ENCODE data around the gene TMCC2.
"Not testable (repeated sequence)": the region's sequence is repeated elsewhere in the genome, so short reads cannot be mapped to it uniquely, and the experiment has no call there.

The TMCC2 gene

DNA sequence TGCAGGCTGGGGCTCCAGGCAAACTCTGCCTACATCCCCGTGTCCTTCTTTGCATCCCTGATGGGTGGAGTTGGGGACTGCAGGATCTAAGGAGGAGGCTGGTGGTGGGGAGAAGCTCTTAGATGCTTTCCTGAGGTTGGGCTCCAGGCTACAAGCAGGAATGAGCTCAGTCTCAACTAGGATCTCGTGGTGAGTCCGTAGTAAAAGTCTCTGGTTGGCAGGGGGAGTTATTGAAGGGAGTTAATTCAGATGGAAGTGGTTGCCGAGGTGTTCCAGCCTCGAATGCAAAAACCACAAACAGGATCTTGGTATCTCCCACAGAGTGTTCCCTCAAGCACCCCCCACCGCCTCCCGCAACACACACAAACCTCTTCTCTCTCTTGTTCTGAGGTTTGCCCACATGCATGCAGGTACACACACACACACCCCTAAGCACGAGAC is 35.0 kb downstream of the TMCC2 start:
- no peak for DNase-seq

DNA sequence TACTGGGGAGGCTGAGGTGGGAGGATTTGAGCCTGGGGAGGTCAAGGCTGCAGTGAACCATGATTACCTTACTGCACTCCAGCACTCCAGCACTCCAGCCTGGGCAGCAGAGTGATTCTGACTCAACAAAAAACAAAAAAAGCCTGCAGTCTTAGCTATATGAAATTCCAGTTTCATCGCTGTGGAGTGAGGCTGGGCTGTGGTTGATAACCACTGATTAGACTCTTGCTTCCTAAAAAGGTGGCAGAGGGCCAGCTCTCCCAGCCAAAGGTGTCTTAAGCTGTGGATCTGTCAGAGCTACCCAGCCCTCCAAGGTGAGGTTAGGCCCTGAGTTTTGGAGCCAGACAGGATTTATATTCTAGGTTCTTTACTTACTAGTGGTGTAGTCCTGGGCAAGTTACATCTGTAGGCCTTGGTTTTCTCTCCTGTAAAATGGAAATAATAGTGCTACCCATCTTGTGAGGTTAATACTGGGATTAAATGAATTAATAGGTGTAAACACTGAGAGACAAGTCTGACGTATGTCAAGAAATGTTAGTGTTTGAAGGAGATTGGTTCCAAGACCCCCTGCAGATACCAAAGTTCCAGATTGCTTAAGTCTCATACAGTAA is 35.9 kb downstream of the TMCC2 start:
- no peak for DNase-seq

- DNase-seq = no peak
These were observed 39.0 kb downstream of the TMCC2 start for GRCh38 chr1:205266611-205267305.

GRCh38 chr1:205267306-205267902 is 39.7 kb downstream of the TMCC2 start:
- DNase-seq = no peak

DNA sequence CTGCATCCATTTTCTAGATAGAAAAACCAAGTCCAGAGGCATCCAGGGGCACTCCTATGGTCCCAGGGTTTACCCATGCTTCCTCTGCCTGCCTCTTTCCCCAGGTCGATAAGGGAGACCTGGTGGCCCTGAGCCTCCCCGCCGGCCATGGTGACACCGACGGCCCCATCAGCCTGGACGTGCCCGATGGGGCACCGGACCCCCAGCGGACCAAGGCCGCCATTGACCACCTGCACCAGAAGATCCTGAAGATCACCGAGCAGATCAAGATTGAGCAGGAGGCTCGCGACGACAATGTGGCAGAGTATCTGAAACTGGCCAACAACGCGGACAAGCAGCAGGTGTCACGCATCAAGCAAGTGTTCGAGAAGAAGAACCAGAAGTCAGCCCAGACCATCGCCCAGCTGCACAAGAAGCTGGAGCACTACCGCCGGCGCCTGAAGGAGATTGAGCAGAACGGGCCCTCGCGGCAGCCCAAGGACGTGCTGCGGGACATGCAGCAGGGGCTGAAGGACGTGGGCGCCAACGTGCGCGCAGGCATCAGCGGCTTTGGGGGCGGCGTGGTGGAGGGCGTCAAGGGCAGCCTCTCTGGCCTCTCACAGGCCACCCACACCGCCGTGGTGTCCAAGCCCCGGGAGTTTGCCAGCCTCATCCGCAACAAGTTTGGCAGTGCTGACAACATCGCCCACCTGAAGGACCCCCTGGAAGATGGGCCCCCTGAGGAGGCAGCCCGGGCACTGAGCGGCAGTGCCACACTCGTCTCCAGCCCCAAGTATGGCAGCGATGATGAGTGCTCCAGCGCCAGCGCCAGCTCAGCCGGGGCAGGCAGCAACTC is 41.3 kb downstream of the TMCC2 start:
- no peak for DNase-seq

DNA sequence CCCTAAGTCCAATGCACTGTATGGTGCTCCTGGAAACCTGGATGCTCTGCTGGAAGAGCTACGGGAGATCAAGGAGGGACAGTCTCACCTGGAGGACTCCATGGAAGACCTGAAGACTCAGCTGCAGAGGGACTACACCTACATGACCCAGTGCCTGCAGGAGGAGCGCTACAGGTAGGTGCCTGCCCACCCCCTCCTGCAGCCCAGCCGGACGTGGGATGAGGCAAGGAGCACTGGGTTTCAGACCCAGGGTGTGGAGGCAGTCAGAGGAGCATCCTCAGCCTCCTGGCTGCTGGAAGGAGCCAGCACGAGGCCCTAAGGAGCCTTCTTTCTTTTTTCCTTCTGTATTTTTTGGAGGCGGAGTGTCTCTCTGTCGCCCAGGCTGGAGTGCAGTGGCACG is 42.0 kb downstream of the TMCC2 start:
- DNase-seq = no peak

- no peak for DNase-seq
These were observed 42.5 kb downstream of the TMCC2 start for GRCh38 chr1:205270271-205270670.

DNA sequence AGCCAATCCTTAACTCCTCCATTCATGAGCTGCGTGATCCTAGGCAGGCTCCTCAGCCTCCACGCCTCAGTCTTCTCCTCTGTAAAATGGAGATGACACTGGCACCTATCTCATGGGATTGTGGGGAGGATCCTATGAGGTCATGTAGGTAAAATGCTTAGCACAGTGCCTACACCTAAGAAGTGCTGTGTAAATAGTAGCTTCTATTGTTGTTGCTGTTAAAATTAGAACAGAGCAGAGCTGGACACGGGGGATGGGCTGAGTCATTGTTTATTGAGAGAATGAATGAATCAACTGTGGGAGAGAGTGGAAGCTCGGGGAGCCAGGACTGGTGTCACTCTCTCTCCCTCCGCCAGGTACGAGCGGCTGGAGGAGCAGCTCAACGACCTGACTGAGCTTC is 43.0 kb downstream of the TMCC2 start:
- DNase-seq = no peak

GRCh38 chr1:205271277-205271676 is 43.5 kb downstream of the TMCC2 start:
- DNase-seq = no peak

GRCh38 chr1:205271745-205272144 is 44.0 kb downstream of the TMCC2 start:
- DNase-seq = no peak

DNA sequence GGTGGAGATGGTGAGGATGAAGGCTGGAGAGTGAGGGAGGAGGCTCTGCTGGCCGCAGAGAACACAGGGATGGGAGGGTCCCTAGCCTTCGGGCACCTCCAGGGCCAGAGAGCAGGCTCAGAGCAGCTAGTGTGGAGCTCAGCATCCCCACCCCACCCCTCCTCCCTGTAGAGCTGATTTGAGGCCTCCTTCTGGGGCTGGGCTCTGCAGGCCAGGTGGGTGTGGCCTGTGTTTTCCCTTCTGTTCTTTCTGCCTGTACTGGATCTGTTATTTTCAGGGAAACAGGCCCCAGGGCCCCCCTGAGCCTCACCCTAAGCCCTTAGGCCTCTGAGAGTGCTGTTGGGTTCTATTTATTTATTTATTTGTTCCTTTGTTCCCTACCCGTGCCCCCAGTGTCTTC is 44.8 kb downstream of the TMCC2 start:
- no peak for DNase-seq

GRCh38 chr1:205273551-205273982 is 45.8 kb downstream of the TMCC2 start:
- DNase-seq = peak; percentile 81

GRCh38 chr1:205274041-205274691 is 46.4 kb downstream of the TMCC2 start:
- DNase-seq = no peak

- no peak for DNase-seq
These were observed 47.4 kb downstream of the TMCC2 start for GRCh38 chr1:205275133-205275532.

GRCh38 chr1:205275916-205276688 is 48.4 kb downstream of the TMCC2 start:
- DNase-seq = no peak

- DNase-seq = no peak
These were observed 48.9 kb downstream of the TMCC2 start for GRCh38 chr1:205276689-205277065.

- DNase-seq = no peak
These were observed 52.2 kb downstream of the TMCC2 start for GRCh38 chr1:205279986-205280385.

DNA sequence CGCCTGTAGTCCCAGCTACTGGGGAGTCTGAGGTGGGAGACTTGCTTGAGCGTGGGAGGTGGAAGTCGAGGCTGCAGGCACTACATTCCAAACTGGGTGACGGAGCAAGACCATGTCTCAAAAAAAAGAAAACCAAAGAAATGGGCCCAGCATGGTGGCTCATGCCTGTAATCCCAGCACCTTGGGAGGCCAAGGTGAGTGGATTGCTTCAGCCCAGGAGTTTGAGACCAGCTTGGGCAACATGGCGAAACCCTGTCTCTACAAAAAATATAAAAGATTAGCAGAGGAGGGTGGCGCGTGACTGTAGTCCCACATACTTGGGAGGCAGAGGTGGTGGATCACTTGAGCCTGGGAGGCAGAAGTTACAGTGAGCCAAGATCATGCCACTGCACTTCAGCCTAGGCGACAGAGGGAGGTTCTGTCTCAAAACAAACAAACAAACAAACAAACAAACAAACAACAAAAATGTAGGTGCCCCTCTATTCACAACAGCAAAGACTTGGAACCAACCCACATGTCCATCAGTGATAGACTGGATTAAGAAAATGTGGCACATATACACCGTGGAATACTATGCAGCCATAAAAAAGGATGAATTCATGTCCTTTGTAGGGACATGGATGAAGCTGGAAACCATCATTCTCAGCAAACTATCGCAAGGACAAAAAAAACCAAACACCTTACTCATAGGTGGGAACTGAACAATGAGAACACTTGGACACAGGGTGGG is 53.1 kb downstream of the TMCC2 start:
- DNase-seq = not testable (repeated sequence)

GRCh38 chr1:205283270-205284147 is 55.8 kb downstream of the TMCC2 start:
- DNase-seq = no peak

GRCh38 chr1:205284420-205285144 is 56.8 kb downstream of the TMCC2 start:
- peak; percentile 82 for DNase-seq

Data from activated CD4-positive, alpha-beta T cell treated with anti-CD3 and anti-CD28 coated beads, Interleukin-10, Interleukin-2, amounts not matched to agents 100 ng/mL and 50 ng/mL, durations not matched to agents 16 hours and 8 hours (primary cell).